K562 (cell line): ENCODE data around the gene ATP6V0A4. TPM values are rescaled to one million over a fixed set of nuclear protein-coding genes. Genes with fewer than 3 reads are reported as not detected.

Source experiments
- ATAC-seq: fragments of 200-7000 bp; cut with Tn5 transposase; 3 replicates; pipeline ENCODE4 v1.9.1; 2020; ENCODE audit warnings: moderate library complexity
- BruUV-seq: library from RNA; stranded (reverse); fragments of 400-500 nt; replicated peaks from 2 replicates; lab custom pipeline; 2021; lab: Mats Ljungman, UMichigan
- CTCF ChIA-PET: fragments of 300-600 bp; formaldehyde crosslinking; extraction: SDS; loops from one replicate; lab custom pipeline; 2021; ENCODE audit warnings: low intra/inter-chr PET ratio; lab: Yijun Ruan, JAX
- POLR2A ChIA-PET: fragments of 300-600, 350-650 bp; sonication (Branson Sonifier 250); formaldehyde crosslinking; extraction: SDS; loops from one replicate; lab custom pipeline; 2021; ENCODE audit warnings: antibody characterized with exemption, inconsistent platforms; lab: Yijun Ruan, JAX
- DNase-seq, 4 experiments: peaks; one replicate each; pipeline versions ENCODE4 v3.0.0 to v3.0.0-alpha.2; 2011 to 2018; ENCODE audit warnings: low spot score in 3 of 4, mixed read lengths in 3 of 4; ENCODE audit errors: extremely low read depth in 1 of 4
- FAIRE-seq: peaks from 2 replicates; lab custom pipeline; 2011; peaks lifted over from hg19 to GRCh38; lab: Jason Lieb, UNC
- H2AFZ ChIP-seq: 2 replicates; pipeline ENCODE4 v1.6.0; 2011; ENCODE audit warnings: low read depth, low read length, control low read depth, inconsistent platforms
- H3K27ac ChIP-seq: fragments of 200-600 bp; 3 replicates; pipeline ENCODE4 v1.8.0; 2011; ENCODE audit warnings: low read depth, mild to moderate bottlenecking, control low read depth, inconsistent platforms, low read length, moderate library complexity, mixed read lengths; ENCODE audit errors: extremely low read depth
- H3K27me3 ChIP-seq, 2 experiments: fragments of 300-600 bp in 1 of 2; 2 replicates in 1 of 2; 3 replicates in 1 of 2; pipeline versions ENCODE4 v1.6.0 to v1.8.0; 2011; ENCODE audit warnings: inconsistent platforms in 2 of 2, low read length in 2 of 2, mild to moderate bottlenecking in 1 of 2, mixed read lengths in 1 of 2, moderate library complexity in 1 of 2; ENCODE audit not compliant: control insufficient read depth in 2 of 2, insufficient read depth in 2 of 2
- H3K36me3 ChIP-seq: fragments of 300-600 bp; 3 replicates; pipeline ENCODE4 v1.8.0; 2011; ENCODE audit warnings: mild to moderate bottlenecking, low read length, inconsistent platforms; ENCODE audit not compliant: control insufficient read depth, insufficient read depth
- H3K4me1 ChIP-seq, 2 experiments: fragments of 200-600 bp in 1 of 2; replicated peaks in 1 of 2; 2 replicates in 1 of 2; 3 replicates in 1 of 2; pipeline versions ENCODE4 v1.5.1 to v1.8.0; 2011; ENCODE audit warnings: inconsistent platforms in 2 of 2, low read length in 2 of 2, mild to moderate bottlenecking in 1 of 2, mixed read lengths in 1 of 2, moderate library complexity in 1 of 2; ENCODE audit not compliant: control insufficient read depth in 2 of 2, insufficient read depth in 2 of 2
- H3K4me2 ChIP-seq: 2 replicates; pipeline ENCODE4 v1.6.1; 2011; ENCODE audit warnings: low read length, control low read depth, inconsistent platforms, mixed read lengths; ENCODE audit not compliant: insufficient read depth
- H3K4me3 ChIP-seq: fragments of 200-600 bp; sonication (generic), shearing (Covaris generic); 2 replicates; pipeline ENCODE4 v1.5.1; 2016; ENCODE audit warnings: control low read depth, inconsistent platforms
- H3K79me2 ChIP-seq: fragments of 200-600 bp; 3 replicates; pipeline ENCODE4 v1.8.0; 2011; ENCODE audit warnings: low read length, inconsistent platforms; ENCODE audit not compliant: control insufficient read depth, insufficient read depth
- H3K9ac ChIP-seq, 2 experiments: 2 replicates each; pipeline versions ENCODE4 v1.6.0 to v1.6.1; 2011; ENCODE audit warnings: low read depth in 2 of 2, low read length in 2 of 2, control low read depth in 1 of 2, inconsistent platforms in 1 of 2, mild to moderate bottlenecking in 1 of 2, mixed read lengths in 1 of 2; ENCODE audit not compliant: insufficient read depth in 1 of 2
- H3K9me1 ChIP-seq: one replicate; pipeline ENCODE4 v1.6.0; 2011; ENCODE audit warnings: inconsistent platforms, mild to moderate bottlenecking, low read length, moderate library complexity; ENCODE audit not compliant: control insufficient read depth, insufficient read depth
- H3K9me3 ChIP-seq: replicated peaks from 2 replicates; pipeline ENCODE4 v1.5.1; 2011; ENCODE audit warnings: low read depth, low read length, inconsistent platforms; ENCODE audit not compliant: control insufficient read depth, insufficient read depth
- H4K20me1 ChIP-seq: replicated peaks from 2 replicates; pipeline ENCODE4 v1.6.1; 2011; ENCODE audit warnings: low read length, inconsistent platforms, mixed read lengths; ENCODE audit not compliant: control insufficient read depth, insufficient read depth
- ATF6 ChIP-seq: sonication (generic); formaldehyde crosslinking; IDR thresholded peaks from 2 replicates; pipeline ENCODE4 v1.4.0; 2020; ENCODE audit warnings: mild to moderate bottlenecking, missing genetic modification reagents
- CTCF ChIP-seq, 3 experiments: IDR thresholded peaks in 2 of 3; conservative IDR thresholded peaks in 1 of 3; 2 replicates each; pipeline ENCODE4 v1.5.1; 2011 to 2012; ENCODE audit warnings: low read length in 3 of 3, mild to moderate bottlenecking in 3 of 3, control low read depth in 2 of 3, improper control_type of control experiment in 1 of 3, inconsistent platforms in 1 of 3, low read depth in 1 of 3, mixed read lengths in 1 of 3, moderate library complexity in 1 of 3; ENCODE audit not compliant: insufficient read depth in 2 of 3
- NFIC ChIP-seq: fragments of 450-650 bp; IDR thresholded peaks from 2 replicates; pipeline ENCODE4 v1.6.1; 2017; ENCODE audit warnings: mild to moderate bottlenecking, inconsistent platforms
- OTX1 ChIP-seq: fragments of 450-650 bp; formaldehyde crosslinking; IDR thresholded peaks from 2 replicates; pipeline ENCODE4 v1.4.0; 2022; ENCODE audit warnings: mild to moderate bottlenecking
- RBM14 ChIP-seq: fragments of 200-400 bp; formaldehyde crosslinking; IDR thresholded peaks from 2 replicates; pipeline ENCODE4 v1.6.1; 2018; ENCODE audit warnings: low read depth, mild to moderate bottlenecking, low read length, moderate library complexity, borderline replicate concordance; ENCODE audit not compliant: insufficient read depth
- STAG1 ChIP-seq: sonication (generic); formaldehyde crosslinking; IDR thresholded peaks from 2 replicates; pipeline ENCODE4 v1.5.0; 2020; ENCODE audit warnings: missing genetic modification reagents, borderline replicate concordance
- ZBTB9 ChIP-seq: fragments of 450-650 bp; formaldehyde crosslinking; IDR thresholded peaks from 2 replicates; pipeline ENCODE4 v1.4.0; 2020; ENCODE audit warnings: mild to moderate bottlenecking, moderate library complexity
- ZNF143 ChIP-seq: sonication (generic); formaldehyde crosslinking; IDR thresholded peaks from 2 replicates; pipeline ENCODE4 v1.9.0; 2022; ENCODE audit warnings: mild to moderate bottlenecking, missing genetic modification reagents
- WGBS: fragments of 100-300 bp; shearing (Covaris generic); methylation state at CpG from one replicate; pipeline ENCODE4 v1.1.6; 2016; ENCODE audit warnings: low coverage, mixed read lengths; ENCODE audit not compliant: insufficient coverage; ENCODE audit errors: missing lambda C conversion rate; 5-methylcytosine and 5-hydroxymethylcytosine counted together
- in situ Hi-C: fragments of 300-500 bp; cut with MboI; formaldehyde crosslinking; loops from 4 replicates; pipeline ENCODE4 v1.15.0; 2018; ENCODE audit warnings: inconsistent platforms, mixed read lengths
- intact Hi-C: fragments of 100-400 bp; cut with micrococcal nuclease; formaldehyde crosslinking; loops from 2 replicates; pipeline ENCODE4 v1.14.2; 2022
- polyA plus RNA-seq, 8 experiments: library from polyadenylated mRNA; depleted of rRNA in 4 of 8; stranded (reverse) in 5 of 8; unstranded in 3 of 8; fragments of >200 nt; fragmentation: Nextera tagmentation in 2 of 8; fragmentation: Illumina TruSeq in 1 of 8; extraction: Ambion mirVana in 2 of 8; extraction: Trizol in 1 of 8; gene quantifications; 2 replicates each; pipeline versions ENCODE4 v1.2.1 to v1.2.3, GENCODE V29; 2011 to 2014; ENCODE audit warnings: inconsistent platforms in 1 of 8, missing spikeins in 1 of 8
- total RNA-seq, 7 experiments: library from RNA; depleted of rRNA in 6 of 7; stranded (reverse); fragments of >200 nt in 6 of 7; fragmentation: Illumina TruSeq in 2 of 7; extraction: Trizol in 2 of 7; gene quantifications; 2 replicates each; pipeline versions ENCODE4 v1.2.1 to v1.2.3, GENCODE V29; 2011 to 2021; ENCODE audit warnings: low replicate concordance in 1 of 7

Gene ATP6V0A4
- total and polyA plus RNA-seq, 9 of the 15 experiments (the other 6 are each of a cell fraction or from before 2014, with no cell fraction given) = 0.03 TPM; not detected in 8

GRCh38 chr7:138838166-138838565 lies 40.2 kb upstream of the ATP6V0A4 start:
- no peak for DNase-seq
- no peak overlapping the region for H3K4me2 ChIP-seq
- TF ChIP-seq CTCF (IDR thresholded peaks at IDR 0.05 in 2 of 3, conservative IDR thresholded peaks at IDR 0.05 in 1 of 3; ENCODE audit: insufficient read depth in 2 of 3, low read depth in 1 of 3, low read length in 3 of 3) = peak in 2 of 3 experiments; percentile 26 to 34; a peak in 1 of 6 replicates
- TF ChIP-seq ZNF143 (CRISPR knock-in tag) = no peak
- ChIA-PET CTCF (no interaction called here), POLR2A (interaction anchor here (0.5 to 1.5 kb wide), 5 partner anchors 10 to 733 kb away, joined by 3 to 5 read pairs (median 4); no protein-coding TSS in a partner anchor)
- no peak overlapping the region for H3K27ac ChIP-seq
- peaks cover 68 to 73% of the 10 kb centered on the region in 2 experiments for H3K27me3 ChIP-seq
- H3K4me1 ChIP-seq = peaks cover 2 to 6% of the 10 kb centered on the region in 2 experiments; a peak in 4 of 5 replicates
- H4K20me1 ChIP-seq = no peaks in the 10 kb centered on the region
- no TSS peak for BruUV-seq
- peak; percentile 68 for ATAC-seq
- no peak for FAIRE-seq
- H3K36me3 ChIP-seq = no peaks in the 10 kb centered on the region
- no peaks in the 10 kb centered on the region for H3K9me1 ChIP-seq
- no peak overlapping the region for H2AFZ ChIP-seq
- no peak overlapping the region for H3K9ac ChIP-seq
- H3K4me3 ChIP-seq = no peak overlapping the region
- no peaks in the 10 kb centered on the region for H3K79me2 ChIP-seq
- 7% methylated on average over 9 of the region's 9 CpGs for WGBS
- in situ Hi-C loops (no loop called here), intact Hi-C loops (no loop called here)
- no peaks in the 10 kb centered on the region for H3K9me3 ChIP-seq

GRCh38 chr7:138837627-138838026 lies 39.6 kb upstream of the ATP6V0A4 start:
- FAIRE-seq (no peak), ATAC-seq (no peak), DNase-seq (no peak)
- Histone ChIP-seq H3K9me1 (no peaks in the 10 kb centered on the region), H3K27ac (no peak overlapping the region), H2AFZ (no peak overlapping the region), H3K36me3 (no peaks in the 10 kb centered on the region), H3K4me1 (peaks cover 2 to 6% of the 10 kb centered on the region in 2 experiments; a peak in 4 of 5 replicates), H3K4me2 (no peak overlapping the region), H3K79me2 (no peaks in the 10 kb centered on the region), H4K20me1 (no peaks in the 10 kb centered on the region; the same call in 1 of the 2 replicates), H3K9me3 (no peaks in the 10 kb centered on the region), H3K4me3 (no peak overlapping the region), H3K9ac (no peak overlapping the region; a peak in 1 of 4 replicates), H3K27me3 (peaks cover 73 to 78% of the 10 kb centered on the region in 2 experiments)
- 2% methylated on average over 13 of the region's 13 CpGs for WGBS
- no TSS peak for BruUV-seq
- intact Hi-C loops = no loop called here
- ChIA-PET CTCF (no interaction called here), POLR2A (interaction anchor here (0.7 to 1.5 kb wide), 4 partner anchors 9 to 733 kb away, joined by 4 to 5 read pairs (median 4); no protein-coding TSS in a partner anchor)
- in situ Hi-C loops = no loop called here
- TF ChIP-seq ATF6 (no peak), NFIC (peak; percentile 73), STAG1 (0 out of 2 replicates have a peak, but pooled peaks have one; percentile 5), OTX1 (CRISPR knock-in tag) (no peak), ZBTB9 (CRISPR knock-in tag) (no peak), RBM14 (no peak)
